GM12878 (cell line): ENCODE results near the gene PSMD4. TPM values are rescaled to one million over a fixed set of nuclear protein-coding genes. Genes with fewer than 3 reads are reported as not detected.

Experiments used
- ATAC-seq: fragments of 200-7000 bp; cut with Tn5 transposase; 3 replicates; pipeline ENCODE4 v1.9.1; 2020; ENCODE audit warnings: mild to moderate bottlenecking, moderate library complexity
- BruUV-seq: library from RNA; stranded (reverse); fragments of 400-500 nt; replicated peaks from 2 replicates; lab custom pipeline; 2021; lab: Mats Ljungman, UMichigan
- CTCF ChIA-PET: fragments of 300-600 bp; sonication (Branson Sonifier 250); formaldehyde crosslinking; extraction: SDS; loops from one replicate; lab custom pipeline; 2021; ENCODE audit warnings: inconsistent platforms; lab: Yijun Ruan, JAX
- POLR2A ChIA-PET: fragments of 350-600 bp; formaldehyde crosslinking; extraction: SDS; loops from one replicate; lab custom pipeline; 2021; ENCODE audit warnings: inconsistent platforms; lab: Charles Lee
- RAD21 ChIA-PET: fragments of 300-600 bp; sonication (Branson Sonifier 250); formaldehyde crosslinking; loops from one replicate; lab custom pipeline; 2023; ENCODE audit warnings: antibody characterized with exemption; ENCODE audit not compliant: unreplicated experiment; lab: Charles Lee
- SMC1A ChIA-PET: fragments of 300-600 bp; sonication (Branson Sonifier 250); formaldehyde crosslinking; loops from one replicate; lab custom pipeline; 2023; ENCODE audit not compliant: unreplicated experiment, uncharacterized antibody; lab: Charles Lee
- DNase-seq: peaks from one replicate; pipeline ENCODE4 v3.0.0-alpha.2; 2011; ENCODE audit warnings: low read depth, low spot score
- FAIRE-seq: peaks from 3 replicates; lab custom pipeline; 2011; peaks lifted over from hg19 to GRCh38; lab: Jason Lieb, UNC
- H2AFZ ChIP-seq: 2 replicates; pipeline ENCODE4 v1.6.0; 2011; ENCODE audit warnings: low read depth, low read length, control low read depth; ENCODE audit not compliant: control insufficient read depth
- H3K27ac ChIP-seq: 2 replicates; pipeline ENCODE4 v1.5.1; 2011; ENCODE audit warnings: control low read depth; ENCODE audit not compliant: control insufficient read depth, insufficient read depth
- H3K27me3 ChIP-seq, 2 experiments: replicated peaks in 1 of 2; 2 replicates each; pipeline versions ENCODE4 v1.6.0 to v1.6.1; 2011; ENCODE audit warnings: low read length in 1 of 2; ENCODE audit not compliant: control insufficient read depth in 2 of 2, insufficient read depth in 2 of 2
- H3K36me3 ChIP-seq, 2 experiments: 2 replicates each; pipeline ENCODE4 v1.5.1; 2011; ENCODE audit warnings: low read length in 1 of 2; ENCODE audit not compliant: control insufficient read depth in 2 of 2, insufficient read depth in 2 of 2
- H3K4me1 ChIP-seq: 2 replicates; pipeline ENCODE4 v1.6.1; 2011; ENCODE audit warnings: mild to moderate bottlenecking, low read length, moderate library complexity, mixed read lengths; ENCODE audit not compliant: control insufficient read depth, insufficient read depth
- H3K4me2 ChIP-seq: 2 replicates; pipeline ENCODE4 v1.6.0; 2011; ENCODE audit warnings: control low read depth; ENCODE audit not compliant: control insufficient read depth, insufficient read depth
- H3K4me3 ChIP-seq: fragments of 200-600 bp; sonication (generic); 2 replicates; pipeline ENCODE4 v1.5.1; 2016
- H3K79me2 ChIP-seq: 2 replicates; pipeline ENCODE4 v1.6.0; 2011; ENCODE audit warnings: low read length; ENCODE audit not compliant: control insufficient read depth, insufficient read depth
- H3K9ac ChIP-seq: 2 replicates; pipeline ENCODE4 v1.8.0; 2011; ENCODE audit warnings: low read length, control low read depth, mixed read lengths; ENCODE audit not compliant: control insufficient read depth, insufficient read depth
- H3K9me3 ChIP-seq: replicated peaks from 3 replicates; pipeline ENCODE4 v1.5.1; 2011; ENCODE audit warnings: mild to moderate bottlenecking, low read length; ENCODE audit not compliant: control insufficient read depth, insufficient read depth
- H4K20me1 ChIP-seq: 2 replicates; pipeline ENCODE4 v1.6.0; 2011; ENCODE audit not compliant: control insufficient read depth, insufficient read depth
- BCL3 ChIP-seq: IDR thresholded peaks from 2 replicates; pipeline ENCODE4 v1.6.1; 2011; ENCODE audit warnings: borderline replicate concordance, low read depth, mild to moderate bottlenecking, moderate library complexity, low read length; ENCODE audit not compliant: insufficient read depth, poor library complexity, severe bottlenecking
- E2F4 ChIP-seq: IDR thresholded peaks from 2 replicates; pipeline ENCODE4 v1.6.1; 2012; ENCODE audit warnings: low read depth, low read length, improper control_type of control experiment
- NFYB ChIP-seq: IDR thresholded peaks from 2 replicates; pipeline ENCODE4 v1.6.1; 2011; ENCODE audit warnings: low read depth, mild to moderate bottlenecking, low read length, improper control_type of control experiment, moderate library complexity; ENCODE audit not compliant: insufficient read depth
- PRDM15 ChIP-seq: fragments of 450-650 bp; formaldehyde crosslinking; IDR thresholded peaks from 2 replicates; pipeline ENCODE4 v1.4.0; 2020; ENCODE audit warnings: mild to moderate bottlenecking, moderate library complexity
- RBBP5 ChIP-seq: fragments of 200-600 bp; sonication (generic); conservative IDR thresholded peaks from 2 replicates; pipeline ENCODE4 v1.6.1; 2016
- RCOR1 ChIP-seq: conservative IDR thresholded peaks from 2 replicates; pipeline ENCODE4 v1.6.1; 2012; ENCODE audit warnings: low read depth, low read length, improper control_type of control experiment
- RFX5 ChIP-seq: IDR thresholded peaks from 2 replicates; pipeline ENCODE4 v1.6.1; 2011; ENCODE audit warnings: low read depth, low read length, improper control_type of control experiment
- STAT3 ChIP-seq: IDR thresholded peaks from 2 replicates; pipeline ENCODE4 v1.6.1; 2011; ENCODE audit warnings: low read depth, low read length, improper control_type of control experiment
- USF2 ChIP-seq: IDR thresholded peaks from 2 replicates; pipeline ENCODE4 v1.6.1; 2011; ENCODE audit warnings: low read depth, low read length, improper control_type of control experiment, borderline replicate concordance
- ZBED1 ChIP-seq: IDR thresholded peaks from 2 replicates; pipeline ENCODE4 v1.6.1; 2016; ENCODE audit warnings: borderline replicate concordance
- ZBTB33 ChIP-seq: fragments of 450-650 bp; IDR thresholded peaks from 2 replicates; pipeline ENCODE4 v1.6.1; 2017; ENCODE audit warnings: mild to moderate bottlenecking
- ZNF274 ChIP-seq: IDR thresholded peaks from one replicate; pipeline ENCODE4 v1.8.0; 2011; ENCODE audit not compliant: insufficient read length, insufficient read depth
- WGBS: methylation state at CpG from one replicate; pipeline ENCODE4 v1.1.6; 2016; ENCODE audit warnings: low lambda C conversion rate; ENCODE audit not compliant: insufficient replicate concordance, insufficient coverage; ENCODE audit errors: missing lambda C conversion rate; 5-methylcytosine and 5-hydroxymethylcytosine counted together
- in situ Hi-C: fragments of 300-500 bp; cut with MboI; formaldehyde crosslinking; loops from 9 replicates; pipeline ENCODE4 v1.14.3; 2018; ENCODE audit warnings: mixed read lengths
- intact Hi-C: fragments of 100-400 bp; cut with micrococcal nuclease; formaldehyde crosslinking; loops from one replicate; pipeline ENCODE4 v1.14.2; 2022; ENCODE audit not compliant: unreplicated experiment
- polyA plus RNA-seq, 11 experiments: library from polyadenylated mRNA; depleted of rRNA in 4 of 11; unstranded in 6 of 11; stranded (reverse) in 5 of 11; fragments of >200 nt; fragmentation: Nextera tagmentation in 4 of 11; fragmentation: Illumina TruSeq in 1 of 11; extraction: Ambion mirVana in 4 of 11; extraction: Trizol in 1 of 11; gene quantifications; 1 replicate in 1 of 11; 2 replicates in 10 of 11; pipeline versions ENCODE4 v1.2.1 to v1.2.3, GENCODE V29; 2011 to 2016; ENCODE audit warnings: inconsistent platforms in 2 of 11, missing spikeins in 2 of 11, low read depth in 1 of 11
- total RNA-seq, 4 experiments: library from RNA; depleted of rRNA in 3 of 4; stranded (reverse); fragments of >200 nt in 3 of 4; fragmentation: Illumina TruSeq in 1 of 4; extraction: Trizol in 1 of 4; gene quantifications; 2 replicates each; pipeline versions ENCODE4 v1.2.1 to v1.2.3, GENCODE V29; 2013 to 2021

PSMD4 gene
- total and polyA plus RNA-seq, 10 of the 15 experiments (the other 5 are each of a cell fraction or from before 2014, with no cell fraction given): 129 to 281 (median 188) TPM

GRCh38 chr1:151286619-151287340 lies 32.2 kb downstream of the PSMD4 start:
- H3K27me3 ChIP-seq: no peaks in the 10 kb centered on the region
- no peak overlapping the region for H3K4me3 ChIP-seq
- ChIA-PET RAD21 (no interaction called here), CTCF (interaction anchor here (1.6 kb wide), 1 partner anchor 14 kb away, joined by 6 read pairs; no protein-coding TSS in a partner anchor), POLR2A (no interaction called here)
- no peak overlapping the region for H3K27ac ChIP-seq
- H4K20me1 ChIP-seq: no peaks in the 10 kb centered on the region
- no peak overlapping the region for H3K4me2 ChIP-seq
- no peak for ATAC-seq
- no peaks in the 10 kb centered on the region for H3K9me3 ChIP-seq
- H3K36me3 ChIP-seq: peaks cover 20 to 35% of the 10 kb centered on the region in 2 experiments
- H3K4me1 ChIP-seq: peaks cover 11% of the 10 kb centered on the region
- no peak overlapping the region for H2AFZ ChIP-seq
- BruUV-seq: no TSS peak
- TF ChIP-seq RCOR1 (no peak), STAT3 (no peak), USF2 (no peak), RBBP5 (no peak), NFYB (no peak), E2F4 (no peak), RFX5 (no peak), BCL3 (no peak), PRDM15 (no peak), ZBED1 (no peak), ZBTB33 (no peak), ZNF274 (no peak)
- TF ChIP-seq, all 136 proteins: peak for 0
- WGBS: 88% methylated on average over 10 of the region's 10 CpGs
- in situ Hi-C loops (no loop called here), intact Hi-C loops (no loop called here)
- SMC1A ChIA-PET: no interaction called here
- Histone ChIP-seq H3K79me2 (peaks cover 32% of the 10 kb centered on the region), H3K9ac (no peak overlapping the region)
- FAIRE-seq (no peak), DNase-seq (no peak)
